ENCODE measurements around the gene GNAL.

DNA sequence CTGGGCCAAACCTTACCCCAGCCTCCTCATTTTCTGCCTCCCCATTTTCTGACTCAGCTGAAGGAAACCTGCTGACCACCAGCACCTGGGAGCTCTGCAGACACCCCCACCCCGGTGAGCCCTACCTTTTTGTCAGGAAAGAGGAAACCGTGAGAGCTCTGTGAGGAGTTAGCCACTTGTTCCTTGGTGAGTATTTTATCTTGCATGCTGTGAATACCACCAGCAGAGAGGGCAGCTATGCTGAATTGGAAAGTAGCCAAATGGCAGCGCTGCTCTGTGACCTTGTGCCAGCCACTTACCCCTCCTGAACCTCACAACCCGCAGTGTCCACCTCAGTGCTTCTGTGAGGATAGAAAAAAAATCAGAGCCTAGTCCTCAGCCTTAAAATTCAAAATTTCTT lies 216.5 kb downstream of the GNAL start:
- no peak for TF ChIP-seq RARB (CRISPR knock-in tag; IDR thresholded peaks at IDR 0.05)
- TF ChIP-seq PATZ1 (CRISPR knock-in tag; IDR thresholded peaks at IDR 0.05; ENCODE audit: borderline replicate concordance), result no peak
- TF ChIP-seq ZFP3 (CRISPR knock-in tag; IDR thresholded peaks at IDR 0.05), result no peak
- no peak for TF ChIP-seq OSR1 (CRISPR knock-in tag; IDR thresholded peaks at IDR 0.05)
- no peak for TF ChIP-seq CSRNP3 (CRISPR knock-in tag; IDR thresholded peaks at IDR 0.05)
- TF ChIP-seq CREB5 (CRISPR knock-in tag; IDR thresholded peaks at IDR 0.05; ENCODE audit: low read depth), result no peak
- TF ChIP-seq ARNTL (CRISPR knock-in tag; IDR thresholded peaks at IDR 0.05; ENCODE audit: borderline replicate concordance, low read depth), result no peak
